HTERT RPE-1 (cell line): ENCODE measurements around the gene GABRB2.
"Not testable (repeated sequence)": the region's sequence is repeated elsewhere in the genome, so short reads cannot be mapped to it uniquely, and the experiment has no call there.

ENCODE experiments used
- in situ Hi-C: fragments of 300-500 bp; cut with MboI; formaldehyde crosslinking; loops from 4 replicates; pipeline ENCODE4 v1.14.3; 2020; ENCODE audit warnings: low sequenced_read_pairs

The GABRB2 gene

GRCh38 chr5:161305601-161306000 is 240.9 kb downstream of the GABRB2 start:
- in situ Hi-C loops = no loop called here

GRCh38 chr5:161302559-161302958 is 244.0 kb downstream of the GABRB2 start:
- in situ Hi-C loops = no loop called here

GRCh38 chr5:161301586-161301985 is 244.9 kb downstream of the GABRB2 start:
- in situ Hi-C loops = no loop called here

- in situ Hi-C loops = no loop called here
Measured at GRCh38 chr5:161299053-161299452, 247.5 kb downstream of the GABRB2 start.

- in situ Hi-C loops = not testable (repeated sequence)
Measured at GRCh38 chr5:161297388-161297787, 249.1 kb downstream of the GABRB2 start.

- in situ Hi-C loops = no loop called here
Measured at GRCh38 chr5:161295721-161296250, 250.7 kb downstream of the GABRB2 start.

GRCh38 chr5:161288071-161288470 is 258.5 kb downstream of the GABRB2 start:
- in situ Hi-C loops = no loop called here

- in situ Hi-C loops = no loop called here
Measured at GRCh38 chr5:161287436-161287835, 259.1 kb downstream of the GABRB2 start.

GRCh38 chr5:161286066-161286655 is 260.4 kb downstream of the GABRB2 start:
- in situ Hi-C loops = no loop called here

- in situ Hi-C loops = no loop called here
Measured at GRCh38 chr5:161284445-161284844, 262.1 kb downstream of the GABRB2 start.

GRCh38 chr5:161283296-161283695 is 263.2 kb downstream of the GABRB2 start:
- in situ Hi-C loops = no loop called here

GRCh38 chr5:161278739-161279660 is 267.5 kb downstream of the GABRB2 start:
- in situ Hi-C loops = no loop called here

GRCh38 chr5:161277011-161277410 is 269.5 kb downstream of the GABRB2 start:
- in situ Hi-C loops = no loop called here

- in situ Hi-C loops = no loop called here
Measured at GRCh38 chr5:161274951-161275350, 271.6 kb downstream of the GABRB2 start.

GRCh38 chr5:161273410-161273809 is 273.1 kb downstream of the GABRB2 start:
- in situ Hi-C loops = no loop called here

GRCh38 chr5:161271816-161272215 is 274.7 kb downstream of the GABRB2 start:
- in situ Hi-C loops = no loop called here

GRCh38 chr5:161269125-161269524 is 277.4 kb downstream of the GABRB2 start:
- in situ Hi-C loops = no loop called here

- in situ Hi-C loops = no loop called here
Measured at GRCh38 chr5:161266954-161267353, 279.6 kb downstream of the GABRB2 start.

- in situ Hi-C loops = no loop called here
Measured at GRCh38 chr5:161265006-161265405, 281.5 kb downstream of the GABRB2 start.

GRCh38 chr5:161263191-161263590 is 283.3 kb downstream of the GABRB2 start:
- in situ Hi-C loops = no loop called here

- in situ Hi-C loops = no loop called here
Measured at GRCh38 chr5:161261668-161262323, 284.7 kb downstream of the GABRB2 start.
